Adrenal gland (tissue), 12 donors: ENCODE results near the gene FHL1. TPM values are rescaled to one million over a fixed set of nuclear protein-coding genes. Genes with fewer than 3 reads are reported as not detected.

Source experiments
- DNase-seq, 7 donors: peaks; one replicate each; pipeline ENCODE4 v3.0.0-alpha.2; 2019 to 2020
- H3K27ac ChIP-seq, 5 donors: fragments of 200-600 bp; sonication (generic) in 4 of 5; 1 replicate in 3 of 5; 2 replicates in 2 of 5; pipeline versions ENCODE4 v1.5.1 to v1.8.0; 2016 to 2020; ENCODE audit warnings: mild to moderate bottlenecking in 1 of 5
- H3K27me3 ChIP-seq: fragments of 200-600 bp; 2 replicates; pipeline ENCODE4 v1.8.0; 2021
- H3K36me3 ChIP-seq, 2 donors: fragments of 200-600 bp; replicated peaks in 1 of 2; 1 replicate in 1 of 2; 2 replicates in 1 of 2; pipeline versions ENCODE4 v1.5.1 to v1.8.0; 2018 to 2022
- H3K4me1 ChIP-seq, 2 donors: fragments of 200-600 bp; replicated peaks in 1 of 2; 1 replicate in 1 of 2; 2 replicates in 1 of 2; pipeline versions ENCODE4 v1.5.1 to v1.8.0; 2018 to 2021
- H3K4me3 ChIP-seq, 4 donors: fragments of 200-600 bp; sonication (generic) in 3 of 4; one replicate each; pipeline ENCODE4 v1.5.1; 2016 to 2018
- H3K9me3 ChIP-seq, 3 donors: fragments of 200-600 bp; sonication (generic) in 1 of 3; replicated peaks in 1 of 3; 1 replicate in 2 of 3; 2 replicates in 1 of 3; pipeline versions ENCODE4 v1.5.1 to v1.8.0; 2016 to 2021
- POLR2A ChIP-seq, 2 donors: fragments of 450-650 bp; IDR thresholded peaks; one replicate each; pipeline ENCODE4 v1.6.1; 2017; ENCODE audit warnings: antibody characterized with exemption in 2 of 2, mild to moderate bottlenecking in 2 of 2, moderate library complexity in 1 of 2
- WGBS, 4 donors: extraction: QIAGEN DNeasy Blood & Tissue Kit in 2 of 4; methylation state at CpG; one replicate each; pipeline versions ENCODE4 v1.1.5 to v1.1.7; 2013 to 2017; 5-methylcytosine and 5-hydroxymethylcytosine counted together
- intact Hi-C, 2 donors: fragments of 100-400 bp; cut with DNase I; formaldehyde crosslinking; loops; one replicate each; pipeline versions ENCODE4 v1.14.1 to v1.15.0; 2022 to 2023
- polyA plus RNA-seq, 3 donors: library from polyadenylated mRNA; stranded (reverse); fragments of 200-250 nt in 2 of 3; fragments of 350-450 nt in 1 of 3; fragmentation: Illumina TruSeq in 1 of 3; extraction: RNeasy Lipid Tissue Mini Kit (QIAGEN cat#74804) in 1 of 3; gene quantifications; one replicate each; pipeline ENCODE4 v1.2.3, GENCODE V29; 2013 to 2014
- total RNA-seq, 9 donors: library from RNA; depleted of rRNA in 4 of 9; stranded (reverse); fragments of >200 nt in 4 of 9; fragments of 120-200 nt in 1 of 9; fragmentation: NEBNext Ultra II Directional in 1 of 9; extraction: Animal tissue kit (Norgen Biotek cat#: 25700) in 1 of 9; gene quantifications; one replicate each; pipeline versions ENCODE4 v1.1.0 to v1.2.4, GENCODE V29; 2013 to 2023
- TF ChIP-seq, protein P1 (sequence below), 6 experiments: fragments of 450-650 bp in 4 of 6; fragments of 200-600 bp in 2 of 6; sonication (generic) in 1 of 6; IDR thresholded peaks; 1 replicate in 5 of 6; 2 replicates in 1 of 6; pipeline versions ENCODE4 v1.5.1 to v1.8.0; 2016 to 2021; ENCODE audit warnings: antibody characterized with exemption in 6 of 6, mild to moderate bottlenecking in 2 of 6, moderate library complexity in 1 of 6
- donor health status: healthy with polysubstance abuse.
- donor health status: Bipolar disorder and iron deficiency.
- donor health status: DM: yes; HTN: yes; CAD: no.
- donor health status: DM: no; HTN: no; CAD: no.
- donor health status: DM: no; HTN: no; CAD: no.
- donor health status: DM: yes; HTN: yes; CAD: no.

Gene FHL1
- total and polyA plus RNA-seq, 12 donors = 23.2 to 78.0 (median 50.0) TPM

- peak in 2 of 7 donors; percentile 16 to 25 for DNase-seq
- H3K4me1 ChIP-seq = no peaks in the 10 kb centered on the region
- intact Hi-C loops = no loop called here
- H3K27ac ChIP-seq = peak overlapping the region in 2 of 5 donors; percentile 49 to 77
- no peaks in the 10 kb centered on the region for H3K9me3 ChIP-seq
- H3K4me3 ChIP-seq = peak overlapping the region in 1 of 4 donors; percentile 61
- 0 to 57% (median 11%) methylated on average over 2 to 17 of the region's 17 CpGs for WGBS, 4 donors
- TF ChIP-seq POLR2A (IDR thresholded peaks at IDR 0.05) = no peak
- peaks cover 12% of the 10 kb centered on the region for H3K27me3 ChIP-seq
- no peaks in the 10 kb centered on the region for H3K36me3 ChIP-seq
Measured at GRCh38 chrX:136147976-136148375, 643 bp downstream of the FHL1 start.

- Histone ChIP-seq H3K4me1 (no peaks in the 10 kb centered on the region), H3K27ac (peak overlapping the region in 1 of 5 donors; percentile 77), H3K9me3 (no peaks in the 10 kb centered on the region), H3K36me3 (no peaks in the 10 kb centered on the region), H3K27me3 (peaks cover 14% of the 10 kb centered on the region), H3K4me3 (peak overlapping the region in 1 of 4 donors; percentile 61)
- no peak for DNase-seq
- intact Hi-C loops = no loop called here
- 24 to 56% (median 41%) methylated on average over 15 to 17 of the region's 17 CpGs for WGBS, 4 donors
- TF ChIP-seq POLR2A (IDR thresholded peaks at IDR 0.05) = no peak
- TF ChIP-seq, protein P1, sequence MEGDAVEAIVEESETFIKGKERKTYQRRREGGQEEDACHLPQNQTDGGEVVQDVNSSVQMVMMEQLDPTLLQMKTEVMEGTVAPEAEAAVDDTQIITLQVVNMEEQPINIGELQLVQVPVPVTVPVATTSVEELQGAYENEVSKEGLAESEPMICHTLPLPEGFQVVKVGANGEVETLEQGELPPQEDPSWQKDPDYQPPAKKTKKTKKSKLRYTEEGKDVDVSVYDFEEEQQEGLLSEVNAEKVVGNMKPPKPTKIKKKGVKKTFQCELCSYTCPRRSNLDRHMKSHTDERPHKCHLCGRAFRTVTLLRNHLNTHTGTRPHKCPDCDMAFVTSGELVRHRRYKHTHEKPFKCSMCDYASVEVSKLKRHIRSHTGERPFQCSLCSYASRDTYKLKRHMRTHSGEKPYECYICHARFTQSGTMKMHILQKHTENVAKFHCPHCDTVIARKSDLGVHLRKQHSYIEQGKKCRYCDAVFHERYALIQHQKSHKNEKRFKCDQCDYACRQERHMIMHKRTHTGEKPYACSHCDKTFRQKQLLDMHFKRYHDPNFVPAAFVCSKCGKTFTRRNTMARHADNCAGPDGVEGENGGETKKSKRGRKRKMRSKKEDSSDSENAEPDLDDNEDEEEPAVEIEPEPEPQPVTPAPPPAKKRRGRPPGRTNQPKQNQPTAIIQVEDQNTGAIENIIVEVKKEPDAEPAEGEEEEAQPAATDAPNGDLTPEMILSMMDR (IDR thresholded peaks at IDR 0.05) = no peak
Measured at GRCh38 chrX:136148391-136148790, 1.1 kb downstream of the FHL1 start.

- Histone ChIP-seq H3K4me1 (no peaks in the 10 kb centered on the region), H3K27ac (no peak overlapping the region), H3K27me3 (peaks cover 9% of the 10 kb centered on the region), H3K9me3 (no peaks in the 10 kb centered on the region), H3K36me3 (no peaks in the 10 kb centered on the region), H3K4me3 (no peak overlapping the region)
- TF ChIP-seq, protein P1 (IDR thresholded peaks at IDR 0.05) = no peak
- TF ChIP-seq POLR2A (IDR thresholded peaks at IDR 0.05) = no peak
- 46 to 55% (median 49%) methylated on average over 5 of the region's 5 CpGs for WGBS, 4 donors
- intact Hi-C loops = no loop called here
- no peak for DNase-seq
Measured at GRCh38 chrX:136154998-136155397, 7.7 kb downstream of the FHL1 start.

- DNase-seq = no peak
- 59 to 85% (median 71%) methylated on average over 5 of the region's 5 CpGs for WGBS, 4 donors
Measured at GRCh38 chrX:136156560-136157117, 9.3 kb downstream of the FHL1 start.

More at GRCh38 chrX:136156560-136157117, 9.3 kb downstream of the FHL1 start:
- Histone ChIP-seq H3K27ac (no peak overlapping the region), H3K27me3 (peaks cover 9% of the 10 kb centered on the region), H3K36me3 (no peaks in the 10 kb centered on the region), H3K9me3 (no peaks in the 10 kb centered on the region), H3K4me1 (no peaks in the 10 kb centered on the region), H3K4me3 (no peak overlapping the region)
- TF ChIP-seq POLR2A (IDR thresholded peaks at IDR 0.05) = no peak
- TF ChIP-seq, protein P1 (IDR thresholded peaks at IDR 0.05) = no peak
- intact Hi-C loops = no loop called here
